ENCODE measurements around the gene EEF1A2. TPM values are rescaled to one million over a fixed set of nuclear protein-coding genes. Genes with fewer than 3 reads are reported as not detected.
"Not testable (repeated sequence)": the region's sequence is repeated elsewhere in the genome, so short reads cannot be mapped to it uniquely, and the experiment has no call there.

EEF1A2 gene
- polyA plus RNA-seq, 3 donors, result 0.08 TPM; not detected in 2

DNA sequence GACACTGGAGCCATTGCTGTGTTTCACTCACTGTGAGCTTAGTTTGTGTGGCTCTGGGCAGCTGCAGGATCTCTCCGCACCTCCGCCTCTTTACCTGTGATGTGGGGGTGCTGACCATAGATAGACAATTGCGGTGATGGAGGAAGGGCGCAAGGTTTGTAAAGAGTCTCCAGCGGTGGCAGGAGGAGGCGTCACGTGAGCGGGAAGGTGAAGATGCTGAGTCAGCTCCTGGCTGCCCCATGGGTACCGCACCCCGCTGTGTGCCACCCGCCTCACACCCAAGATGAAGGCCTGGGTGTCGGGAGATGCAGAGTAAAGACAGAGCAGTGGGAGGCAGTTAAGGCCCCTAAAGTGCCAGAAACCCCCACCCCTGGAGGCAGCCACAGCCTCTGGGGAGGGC is 17.4 kb downstream of the EEF1A2 start:
- whole genome bisulfite sequencing (ENCODE audit: insufficient coverage), result 76% methylated on average over 9 of the region's 12 CpGs
- no peak overlapping the region for H3K27ac ChIP-seq (ENCODE audit: low read depth in 1 of 2, low read length in 2 of 2)
- Mint-ChIP-seq H3K4me1 (no peaks in the 10 kb centered on the region), H3K9me3 (peaks cover 0 to 2% (median 0%) of the 10 kb centered on the region in 7 donors), H3K27ac (no peak overlapping the region), H3K4me3 (no peak overlapping the region), H3K36me3 (no peaks in the 10 kb centered on the region), H3K27me3 (ENCODE audit: low read depth in 3 of 3) (peaks cover 25 to 44% (median 35%) of the 10 kb centered on the region in 3 donors)
- H3K9ac ChIP-seq (ENCODE audit: insufficient read depth, low read length, poor library complexity, severe bottlenecking), result no peak overlapping the region
- TF ChIP-seq, protein P1, sequence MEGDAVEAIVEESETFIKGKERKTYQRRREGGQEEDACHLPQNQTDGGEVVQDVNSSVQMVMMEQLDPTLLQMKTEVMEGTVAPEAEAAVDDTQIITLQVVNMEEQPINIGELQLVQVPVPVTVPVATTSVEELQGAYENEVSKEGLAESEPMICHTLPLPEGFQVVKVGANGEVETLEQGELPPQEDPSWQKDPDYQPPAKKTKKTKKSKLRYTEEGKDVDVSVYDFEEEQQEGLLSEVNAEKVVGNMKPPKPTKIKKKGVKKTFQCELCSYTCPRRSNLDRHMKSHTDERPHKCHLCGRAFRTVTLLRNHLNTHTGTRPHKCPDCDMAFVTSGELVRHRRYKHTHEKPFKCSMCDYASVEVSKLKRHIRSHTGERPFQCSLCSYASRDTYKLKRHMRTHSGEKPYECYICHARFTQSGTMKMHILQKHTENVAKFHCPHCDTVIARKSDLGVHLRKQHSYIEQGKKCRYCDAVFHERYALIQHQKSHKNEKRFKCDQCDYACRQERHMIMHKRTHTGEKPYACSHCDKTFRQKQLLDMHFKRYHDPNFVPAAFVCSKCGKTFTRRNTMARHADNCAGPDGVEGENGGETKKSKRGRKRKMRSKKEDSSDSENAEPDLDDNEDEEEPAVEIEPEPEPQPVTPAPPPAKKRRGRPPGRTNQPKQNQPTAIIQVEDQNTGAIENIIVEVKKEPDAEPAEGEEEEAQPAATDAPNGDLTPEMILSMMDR (IDR thresholded peaks at IDR 0.05), result no peak
- H3K4me2 ChIP-seq (replicated peaks; ENCODE audit: extremely low read depth, low read length, poor library complexity, severe bottlenecking), result no peak overlapping the region
- H4K20me1 ChIP-seq (ENCODE audit: insufficient read depth, low read length), result no peaks in the 10 kb centered on the region
- H3K27me3 ChIP-seq (ENCODE audit: control insufficient read depth in 2 of 2, insufficient read depth in 2 of 2, low read length in 2 of 2), result peaks cover 0 to 5% of the 10 kb centered on the region in 2 donors
- no peaks in the 10 kb centered on the region for H3K36me3 ChIP-seq (replicated peaks in 1 of 2; ENCODE audit: control insufficient read depth in 1 of 2, insufficient read depth in 2 of 2, low read length in 2 of 2)
- no peak for DNase-seq
- intact Hi-C loops (cut with micrococcal nuclease), result no loop called here
- H3K9me3 ChIP-seq (replicated peaks in 1 of 2; ENCODE audit: control insufficient read depth in 1 of 2, insufficient read depth in 1 of 2, low read length in 2 of 2), result peaks cover 0 to 3% of the 10 kb centered on the region in 2 donors
- H3K4me3 ChIP-seq (replicated peaks in 1 of 3; ENCODE audit: low read depth in 2 of 3, low read length in 3 of 3), result no peak overlapping the region
- no peak overlapping the region for H2AFZ ChIP-seq (ENCODE audit: insufficient read depth, low read depth, low read length, poor library complexity, severe bottlenecking)
- no peaks in the 10 kb centered on the region for H3K79me2 ChIP-seq (ENCODE audit: insufficient read depth, low read length)
- H3K4me1 ChIP-seq (ENCODE audit: control insufficient read depth in 1 of 2, insufficient read depth in 2 of 2, low read length in 2 of 2), result no peaks in the 10 kb centered on the region

DNA sequence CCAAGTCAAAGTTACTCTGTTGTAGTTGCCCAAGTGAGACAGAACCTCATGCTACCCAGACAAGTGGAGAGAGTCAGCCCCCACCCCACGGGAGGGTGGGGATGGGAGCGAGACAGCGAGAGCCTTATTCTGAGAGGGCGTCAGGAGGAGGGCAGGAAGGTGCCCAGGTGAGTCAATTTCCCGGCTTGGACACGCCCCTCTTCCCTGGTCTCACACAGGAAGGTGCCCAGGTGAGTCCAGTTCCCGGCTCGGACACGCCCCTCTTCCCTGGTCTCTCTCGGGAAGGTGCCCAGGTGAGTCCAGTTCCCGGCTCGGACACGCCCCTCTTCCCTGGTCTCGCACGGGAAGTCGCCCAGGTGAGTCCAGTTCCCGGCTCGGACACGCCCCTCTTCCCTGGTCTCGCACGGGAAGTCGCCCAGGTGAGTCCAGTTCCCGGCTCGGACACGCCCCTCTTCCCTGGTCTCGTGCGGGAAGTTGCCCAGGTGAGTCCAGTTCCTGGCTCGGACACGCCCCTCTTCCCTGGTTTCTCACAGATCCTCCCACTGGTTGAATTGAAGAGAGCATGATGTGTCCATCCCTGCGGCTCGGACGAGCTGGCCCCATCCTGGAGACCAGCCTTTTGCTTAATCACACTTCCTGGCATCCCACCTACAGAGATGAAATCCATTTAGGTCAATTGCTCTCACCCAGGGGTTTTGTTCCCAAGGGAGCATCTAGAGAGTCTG is 19.0 kb downstream of the EEF1A2 start:
- H3K27me3 ChIP-seq (ENCODE audit: control insufficient read depth in 2 of 2, insufficient read depth in 2 of 2, low read length in 2 of 2), result peaks cover 0 to 16% of the 10 kb centered on the region in 2 donors
- H4K20me1 ChIP-seq (ENCODE audit: insufficient read depth, low read length); H2AFZ ChIP-seq (ENCODE audit: insufficient read depth, low read depth, low read length, poor library complexity, severe bottlenecking); intact Hi-C loops (cut with micrococcal nuclease); H3K27ac ChIP-seq (ENCODE audit: low read depth in 1 of 2, low read length in 2 of 2); H3K4me2 ChIP-seq (replicated peaks; ENCODE audit: extremely low read depth, low read length, poor library complexity, severe bottlenecking); H3K36me3 Mint-ChIP-seq; H3K27ac Mint-ChIP-seq; H3K4me1 Mint-ChIP-seq; H3K36me3 ChIP-seq (replicated peaks in 1 of 2; ENCODE audit: control insufficient read depth in 1 of 2, insufficient read depth in 2 of 2, low read length in 2 of 2); H3K4me3 ChIP-seq (replicated peaks in 1 of 3; ENCODE audit: low read depth in 2 of 3, low read length in 3 of 3); H3K79me2 ChIP-seq (ENCODE audit: insufficient read depth, low read length); H3K9me3 ChIP-seq (replicated peaks in 1 of 2; ENCODE audit: control insufficient read depth in 1 of 2, insufficient read depth in 1 of 2, low read length in 2 of 2); H3K9me3 Mint-ChIP-seq; DNase-seq; H3K4me1 ChIP-seq (ENCODE audit: control insufficient read depth in 1 of 2, insufficient read depth in 2 of 2, low read length in 2 of 2); H3K9ac ChIP-seq (ENCODE audit: insufficient read depth, low read length, poor library complexity, severe bottlenecking): not testable (repeated sequence)
- WGBS (ENCODE audit: insufficient coverage), result 67% methylated on average over 24 of the region's 32 CpGs
- H3K27me3 Mint-ChIP-seq (ENCODE audit: low read depth in 3 of 3), result peaks cover 35 to 53% (median 41%) of the 10 kb centered on the region in 3 donors
- H3K4me3 Mint-ChIP-seq, result peak overlapping the region in 1 of 2 donors; percentile 31

Data from CD14-positive monocyte (primary cell).